ENCODE data around the gene RNH1. TPM values are rescaled to one million over a fixed set of nuclear protein-coding genes. Genes with fewer than 3 reads are reported as not detected.
A peak's percentile ranks its signal among the peaks of the same experiment; 100 is the strongest.

RNH1 gene
- total and polyA plus RNA-seq, 10 of the 15 experiments (the other 5 are each of a cell fraction or from before 2014, with no cell fraction given) = 2.3 to 162 (median 72.1) TPM

- H3K4me3 ChIP-seq = no peak overlapping the region
- H3K36me3 ChIP-seq (ENCODE audit: control insufficient read depth in 2 of 2, insufficient read depth in 2 of 2, low read length in 1 of 2) = peaks cover 0 to 3% of the 10 kb centered on the region in 2 experiments; a peak in 2 of 4 replicates
- WGBS (ENCODE audit: insufficient coverage, insufficient replicate concordance, low lambda C conversion rate, missing lambda C conversion rate) = 97% methylated on average over 21 of the region's 24 CpGs
- FAIRE-seq (no peak), ATAC-seq (no peak), DNase-seq (ENCODE audit: low read depth, low spot score) (no peak)
- H3K9me3 ChIP-seq (replicated peaks; ENCODE audit: control insufficient read depth, insufficient read depth, low read length) = no peaks in the 10 kb centered on the region
- CTCF ChIA-PET = interaction anchor here (0.9 kb wide), 1 partner anchor 13 kb away, joined by 3 read pairs; no protein-coding TSS in a partner anchor
- intact Hi-C loops (cut with micrococcal nuclease; ENCODE audit: unreplicated experiment) = no loop called here
- RAD21 ChIA-PET (ENCODE audit: unreplicated experiment) = no interaction called here
- H3K4me1 ChIP-seq (ENCODE audit: control insufficient read depth, insufficient read depth, low read length) = no peaks in the 10 kb centered on the region
- H3K27ac ChIP-seq (ENCODE audit: control insufficient read depth, insufficient read depth) = no peak overlapping the region
- no TSS peak for BruUV-seq (replicated peaks)
- H3K27me3 ChIP-seq (replicated peaks in 1 of 2; ENCODE audit: control insufficient read depth in 2 of 2, insufficient read depth in 2 of 2, low read length in 1 of 2) = no peaks in the 10 kb centered on the region
- POLR2A ChIA-PET = no interaction called here
- H2AFZ ChIP-seq (ENCODE audit: control insufficient read depth, low read depth, low read length) = no peak overlapping the region
- SMC1A ChIA-PET (ENCODE audit: uncharacterized antibody, unreplicated experiment) = no interaction called here
- H3K4me2 ChIP-seq (ENCODE audit: control insufficient read depth, insufficient read depth) = no peak overlapping the region
- in situ Hi-C loops (cut with MboI) = no loop called here
- H4K20me1 ChIP-seq (ENCODE audit: control insufficient read depth, insufficient read depth) = no peaks in the 10 kb centered on the region
- H3K9ac ChIP-seq (ENCODE audit: control insufficient read depth, insufficient read depth, low read length) = no peak overlapping the region
- H3K79me2 ChIP-seq (ENCODE audit: control insufficient read depth, insufficient read depth, low read length) = no peaks in the 10 kb centered on the region
- no peak for TF ChIP-seq CREM (IDR thresholded peaks at IDR 0.05; ENCODE audit: low read depth)
- 0 out of 2 replicates have a peak, but pooled peaks have one; percentile 35 for TF ChIP-seq TCF3 (IDR thresholded peaks at IDR 0.05; ENCODE audit: borderline replicate concordance, insufficient read depth, low read depth, low read length)
Observed at GRCh38 chr11:464316-464715, 42.7 kb downstream of the RNH1 start.

DNA sequence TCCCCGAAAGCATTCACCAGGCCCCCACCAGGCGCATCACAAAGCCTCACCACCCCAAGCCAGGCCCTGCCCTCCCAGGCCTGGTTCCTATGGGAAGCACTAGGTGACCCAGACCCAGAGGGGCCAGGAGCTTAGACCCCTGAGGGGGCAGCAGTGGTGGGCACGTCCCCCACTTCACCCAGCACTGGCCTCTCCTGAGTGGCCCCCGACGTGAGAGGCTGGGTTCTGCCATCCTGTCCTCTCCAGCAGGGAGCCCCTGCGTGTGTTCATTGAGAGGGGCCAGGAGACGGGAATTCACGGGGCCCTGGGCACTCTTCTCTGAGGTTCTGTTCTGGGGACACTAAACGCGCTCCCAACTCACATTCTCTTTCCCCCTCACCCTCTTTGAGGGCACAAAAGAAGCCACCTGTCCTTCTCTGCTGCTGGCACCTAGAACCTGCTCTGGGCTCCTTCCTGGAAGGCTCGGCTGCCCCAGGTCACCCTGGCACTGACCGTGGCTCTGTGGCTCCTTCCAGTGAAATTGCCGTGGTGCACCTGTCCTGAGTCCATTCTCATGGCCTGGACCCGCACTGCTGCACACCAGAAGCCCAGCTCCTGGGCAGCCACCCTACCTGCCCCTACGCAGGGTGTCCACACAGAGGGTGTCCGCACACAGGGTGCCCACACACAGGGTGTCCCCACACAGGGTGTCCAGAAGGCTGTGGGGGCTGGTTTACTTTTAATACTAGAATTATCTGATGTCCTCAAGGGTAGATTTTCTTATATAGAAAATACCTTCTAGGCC, 44.7 kb downstream of the RNH1 start:
- DNase-seq (ENCODE audit: low read depth, low spot score) = no peak
- intact Hi-C loops (cut with micrococcal nuclease; ENCODE audit: unreplicated experiment) = no loop called here
- SMC1A ChIA-PET (ENCODE audit: uncharacterized antibody, unreplicated experiment) = no interaction called here
- Histone ChIP-seq H3K27ac (ENCODE audit: control insufficient read depth, insufficient read depth) (no peak overlapping the region), H3K9ac (ENCODE audit: control insufficient read depth, insufficient read depth, low read length) (no peak overlapping the region), H4K20me1 (ENCODE audit: control insufficient read depth, insufficient read depth) (no peaks in the 10 kb centered on the region), H3K4me1 (ENCODE audit: control insufficient read depth, insufficient read depth, low read length) (peaks cover 7% of the 10 kb centered on the region), H3K4me2 (ENCODE audit: control insufficient read depth, insufficient read depth) (no peak overlapping the region), H3K79me2 (ENCODE audit: control insufficient read depth, insufficient read depth, low read length) (no peaks in the 10 kb centered on the region), H3K27me3 (replicated peaks in 1 of 2; ENCODE audit: control insufficient read depth in 2 of 2, insufficient read depth in 2 of 2, low read length in 1 of 2) (no peaks in the 10 kb centered on the region), H2AFZ (ENCODE audit: control insufficient read depth, low read depth, low read length) (no peak overlapping the region), H3K36me3 (ENCODE audit: control insufficient read depth in 2 of 2, insufficient read depth in 2 of 2, low read length in 1 of 2) (peaks cover 0 to 3% of the 10 kb centered on the region in 2 experiments; a peak in 2 of 4 replicates), H3K4me3 (no peak overlapping the region), H3K9me3 (replicated peaks; ENCODE audit: control insufficient read depth, insufficient read depth, low read length) (no peaks in the 10 kb centered on the region)
- ATAC-seq = no peak
- WGBS (ENCODE audit: insufficient coverage, insufficient replicate concordance, low lambda C conversion rate, missing lambda C conversion rate) = 89% methylated on average over 15 of the region's 16 CpGs
- CTCF ChIA-PET = no interaction called here
- BruUV-seq (replicated peaks) = no TSS peak
- POLR2A ChIA-PET = interaction anchor here (0.6 to 1.2 kb wide), 2 partner anchors 9 to 15 kb away, joined by 3 read pairs; no protein-coding TSS in a partner anchor
- FAIRE-seq = no peak
- in situ Hi-C loops (cut with MboI) = no loop called here
- RAD21 ChIA-PET (ENCODE audit: unreplicated experiment) = no interaction called here
- TF ChIP-seq NFIC (IDR thresholded peaks at IDR 0.05; ENCODE audit: low read depth, low read length) = no peak
- TF ChIP-seq NR2C2 (IDR thresholded peaks at IDR 0.05; ENCODE audit: borderline replicate concordance, control insufficient read depth, insufficient read length, low read depth) = no peak
- no peak for TF ChIP-seq YY1 (IDR thresholded peaks at IDR 0.05; ENCODE audit: low read depth, low read length)
- TF ChIP-seq KLF5 (IDR thresholded peaks at IDR 0.05; ENCODE audit: partially characterized antibody) = no peak
- TF ChIP-seq MLLT1 (IDR thresholded peaks at IDR 0.05) = no peak
- no peak for TF ChIP-seq NFYB (IDR thresholded peaks at IDR 0.05; ENCODE audit: insufficient read depth, low read depth, low read length)
- no peak for TF ChIP-seq MEF2A (IDR thresholded peaks at IDR 0.05; ENCODE audit: insufficient read depth, low read depth, low read length)
- TF ChIP-seq TBL1XR1 (IDR thresholded peaks at IDR 0.05; ENCODE audit: low read depth, low read length) = no peak
- TF ChIP-seq TCF3 (IDR thresholded peaks at IDR 0.05; ENCODE audit: borderline replicate concordance, insufficient read depth, low read depth, low read length) = no peak
- TF ChIP-seq, protein P1, sequence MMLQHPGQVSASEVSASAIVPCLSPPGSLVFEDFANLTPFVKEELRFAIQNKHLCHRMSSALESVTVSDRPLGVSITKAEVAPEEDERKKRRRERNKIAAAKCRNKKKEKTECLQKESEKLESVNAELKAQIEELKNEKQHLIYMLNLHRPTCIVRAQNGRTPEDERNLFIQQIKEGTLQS (IDR thresholded peaks at IDR 0.05; ENCODE audit: borderline replicate concordance, extremely low read depth, low read depth, low read length) = no peak
- no peak for TF ChIP-seq ZBTB33 (IDR thresholded peaks at IDR 0.05)
